GM06990 (cell line): ENCODE measurements around the gene CTRL.

Source experiments
- DNase-seq: peaks from one replicate; pipeline ENCODE4 v3.0.0-alpha.2; 2011; ENCODE audit not compliant: insufficient read length; ENCODE audit errors: extremely low read depth
- H3K27me3 ChIP-seq: replicated peaks from 2 replicates; pipeline ENCODE4 v1.6.0; 2011; ENCODE audit warnings: low read length; ENCODE audit not compliant: control insufficient read depth, insufficient read depth
- H3K36me3 ChIP-seq: 2 replicates; pipeline ENCODE4 v1.5.1; 2011; ENCODE audit warnings: low read length; ENCODE audit not compliant: control insufficient read depth, insufficient read depth
- H3K4me3 ChIP-seq: replicated peaks from 2 replicates; pipeline ENCODE4 v1.5.1; 2011; ENCODE audit warnings: low read depth, mild to moderate bottlenecking, control low read depth, low read length
- CTCF ChIP-seq: IDR thresholded peaks from 2 replicates; pipeline ENCODE4 v1.5.1; 2011; ENCODE audit warnings: low read length, control low read depth, mild to moderate bottlenecking, inconsistent platforms; ENCODE audit not compliant: insufficient read depth, poor library complexity, severe bottlenecking

Gene CTRL

GRCh38 chr16:67954421-67955196 lies 22.9 kb upstream of the CTRL start:
- Histone ChIP-seq H3K4me3 (no peak overlapping the region), H3K27me3 (no peaks in the 10 kb centered on the region), H3K36me3 (peaks cover 32% of the 10 kb centered on the region)
- TF ChIP-seq CTCF = no peak
- no peak for DNase-seq

GRCh38 chr16:67953641-67954375 lies 22.1 kb upstream of the CTRL start:
- DNase-seq = no peak
- peaks cover 27% of the 10 kb centered on the region for H3K36me3 ChIP-seq
- no peaks in the 10 kb centered on the region for H3K27me3 ChIP-seq
- no peak for TF ChIP-seq CTCF
- no peak overlapping the region for H3K4me3 ChIP-seq

GRCh38 chr16:67951485-67951884 lies 19.8 kb upstream of the CTRL start:
- H3K27me3 ChIP-seq = no peaks in the 10 kb centered on the region
- peaks cover 34% of the 10 kb centered on the region for H3K36me3 ChIP-seq
- no peak for DNase-seq
- no peak for TF ChIP-seq CTCF
- no peak overlapping the region for H3K4me3 ChIP-seq

- Histone ChIP-seq H3K27me3 (no peaks in the 10 kb centered on the region), H3K36me3 (peaks cover 42% of the 10 kb centered on the region), H3K4me3 (no peak overlapping the region)
- no peak for DNase-seq
- no peak for TF ChIP-seq CTCF
These were observed 18.7 kb upstream of the CTRL start for GRCh38 chr16:67950335-67950843.

- no peak for TF ChIP-seq CTCF
- Histone ChIP-seq H3K27me3 (no peaks in the 10 kb centered on the region), H3K4me3 (no peak overlapping the region), H3K36me3 (peaks cover 41% of the 10 kb centered on the region)
- DNase-seq = no peak
These were observed 18.0 kb upstream of the CTRL start for GRCh38 chr16:67949645-67950044.
